Ishikawa (cell line): ENCODE measurements around the gene NR1H2.
A peak's percentile ranks its signal among the peaks of the same experiment; 100 is the strongest.

Experiments used
- CEBPB ChIP-seq: IDR thresholded peaks from 2 replicates; pipeline ENCODE4 v1.6.1; 2012
- CREB1 ChIP-seq: IDR thresholded peaks from 2 replicates; pipeline ENCODE4 v1.6.1; 2012; ENCODE audit warnings: low read depth
- EGR1 ChIP-seq: IDR thresholded peaks from 2 replicates; pipeline ENCODE4 v1.6.1; 2012
- EP300 ChIP-seq: IDR thresholded peaks from 2 replicates; pipeline ENCODE4 v1.6.1; 2012; ENCODE audit warnings: borderline replicate concordance
- FOXM1 ChIP-seq: IDR thresholded peaks from 2 replicates; pipeline ENCODE4 v1.6.1; 2012; ENCODE audit warnings: low read depth, borderline replicate concordance
- NFIC ChIP-seq: IDR thresholded peaks from 2 replicates; pipeline ENCODE4 v1.6.1; 2012
- RAD21 ChIP-seq: IDR thresholded peaks from 2 replicates; pipeline ENCODE4 v1.6.1; 2012; ENCODE audit warnings: low read depth
- REST ChIP-seq: IDR thresholded peaks from 2 replicates; pipeline ENCODE4 v1.6.1; 2012; ENCODE audit warnings: low read depth, mild to moderate bottlenecking
- TAF1 ChIP-seq: IDR thresholded peaks from 2 replicates; pipeline ENCODE4 v1.6.1; 2012; ENCODE audit warnings: low read depth, mild to moderate bottlenecking
- TCF12 ChIP-seq: IDR thresholded peaks from 2 replicates; pipeline ENCODE4 v1.6.1; 2012; ENCODE audit warnings: low read depth
- TEAD4 ChIP-seq: IDR thresholded peaks from 2 replicates; pipeline ENCODE4 v1.6.1; 2012
- USF1 ChIP-seq: IDR thresholded peaks from 2 replicates; pipeline ENCODE4 v1.6.1; 2012
- YY1 ChIP-seq: IDR thresholded peaks from 2 replicates; pipeline ENCODE4 v1.6.1; 2012; ENCODE audit warnings: low read depth
- ZBTB7A ChIP-seq: IDR thresholded peaks from 2 replicates; pipeline ENCODE4 v1.6.1; 2012; ENCODE audit warnings: low read depth
- TF ChIP-seq, protein P1 (sequence below): IDR thresholded peaks from 2 replicates; pipeline ENCODE4 v1.6.1; 2012

The NR1H2 gene

GRCh38 chr19:50430888-50431342 lies 54.7 kb downstream of the NR1H2 start:
- TF ChIP-seq TEAD4 (no peak), NFIC (no peak), ZBTB7A (no peak), RAD21 (no peak), EP300 (no peak), FOXM1 (no peak), REST (no peak), YY1 (no peak), CEBPB (no peak), EGR1 (no peak), CREB1 (no peak), USF1 (no peak), TCF12 (no peak), TAF1 (no peak)
- TF ChIP-seq, protein P1, sequence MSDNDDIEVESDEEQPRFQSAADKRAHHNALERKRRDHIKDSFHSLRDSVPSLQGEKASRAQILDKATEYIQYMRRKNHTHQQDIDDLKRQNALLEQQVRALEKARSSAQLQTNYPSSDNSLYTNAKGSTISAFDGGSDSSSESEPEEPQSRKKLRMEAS = no peak

DNA sequence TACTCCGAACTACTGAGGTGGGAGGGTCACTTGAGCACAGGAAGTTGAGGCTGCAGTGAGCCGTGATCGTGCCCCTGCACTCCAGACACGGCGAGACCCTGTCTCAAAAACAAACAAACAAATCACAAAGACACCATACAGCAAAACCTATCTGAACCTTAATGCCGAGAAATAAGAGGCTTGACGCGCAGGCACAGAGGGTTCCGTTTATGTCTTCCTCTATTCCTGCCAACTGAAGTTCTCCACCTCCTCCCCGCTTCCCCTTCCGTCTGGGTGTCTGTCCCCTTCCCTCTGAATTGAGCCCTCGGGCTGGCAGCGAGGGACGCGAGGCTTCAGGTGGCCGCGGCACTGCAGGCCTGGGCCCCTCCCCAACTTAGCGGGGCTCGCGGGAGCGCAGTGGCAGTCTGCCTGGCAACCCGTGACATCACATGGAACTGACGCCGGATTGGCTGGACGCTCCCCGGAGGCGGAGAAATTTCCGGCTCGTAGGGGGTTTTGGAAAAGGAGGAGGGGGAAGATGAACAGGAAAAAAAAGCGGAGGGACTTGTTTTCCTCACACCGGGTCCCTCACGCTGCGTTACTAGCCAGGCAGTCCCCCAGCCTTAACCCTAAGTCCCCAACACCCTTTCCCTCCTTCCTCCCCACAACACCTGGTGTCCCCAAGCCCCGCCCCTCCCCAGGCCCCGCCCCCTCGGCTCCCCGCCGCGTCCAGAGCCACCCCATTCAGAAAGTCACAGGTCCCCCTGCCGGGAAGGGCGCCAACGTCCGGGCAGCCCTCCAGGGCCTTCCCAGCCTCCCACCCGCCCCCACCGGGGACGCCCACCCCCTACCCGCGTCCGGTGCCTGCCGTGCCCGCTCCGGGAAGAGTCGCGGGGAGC lies 55.3 kb downstream of the NR1H2 start:
- peak; percentile 61 for TF ChIP-seq ZBTB7A
- TF ChIP-seq TCF12 = no peak
- TF ChIP-seq, protein P1 = peak; percentile 56
- no peak for TF ChIP-seq FOXM1
- no peak for TF ChIP-seq TAF1
- TF ChIP-seq CREB1 = peak; percentile 92

DNA sequence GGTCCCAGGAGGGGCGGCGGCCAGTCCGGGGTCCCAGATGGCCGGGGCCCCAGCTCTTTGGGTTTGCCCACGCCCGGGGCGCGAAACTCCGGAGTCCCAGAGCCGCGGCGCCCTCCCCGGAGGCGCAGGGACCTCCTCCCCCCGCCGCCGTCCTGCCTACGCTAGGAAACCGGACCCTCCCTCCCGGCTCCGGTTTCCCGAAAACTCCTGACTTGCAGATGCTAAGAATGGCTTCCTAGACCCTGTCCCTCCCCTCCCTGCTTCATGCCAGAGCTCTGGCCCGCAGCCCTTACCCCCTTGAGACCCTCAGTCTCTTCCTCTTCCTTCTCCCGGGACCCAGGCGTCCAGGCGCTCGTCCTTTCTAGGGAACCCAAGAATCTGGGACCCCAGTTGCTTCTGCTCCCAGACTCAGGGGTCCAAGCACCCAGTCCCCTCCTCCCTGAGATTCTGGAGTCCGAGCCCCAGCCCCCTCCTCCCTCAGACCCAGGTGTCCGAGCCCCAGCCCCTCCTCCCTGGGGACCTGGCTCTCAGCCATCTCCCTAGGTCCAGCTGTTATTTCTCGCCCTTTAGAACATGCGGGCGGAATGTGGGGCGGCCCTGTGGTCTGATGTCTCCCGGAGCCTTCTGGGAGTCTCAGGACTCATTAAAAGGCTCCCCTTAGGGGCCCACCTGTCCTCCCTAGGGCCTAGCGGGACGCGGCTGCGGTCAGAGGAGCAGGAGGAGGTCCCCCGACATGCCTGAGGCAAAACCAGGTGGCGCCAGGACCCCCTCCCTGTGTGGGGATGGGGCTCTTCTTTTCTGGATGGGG lies 56.2 kb downstream of the NR1H2 start, which contains the start of gene MYBPC2:
MYBPC2 (plus strand) TSS at position 672 of the 808 bp plus-strand sequence; CDS start at position 734, 62 bp downstream.
- TF ChIP-seq RAD21 (no peak), CEBPB (no peak), TCF12 (peak; percentile 27; the same call in 1 of the 2 replicates), ZBTB7A (peak; percentile 87), EGR1 (no peak), TEAD4 (peak; percentile 33; the same call in 1 of the 2 replicates), NFIC (peak; percentile 77)
- TF ChIP-seq, protein P1 = 0 out of 2 replicates have a peak, but pooled peaks have one; percentile 14
